HepG2 (cell line): ENCODE results near the gene PAX7. TPM values are rescaled to one million over a fixed set of nuclear protein-coding genes. Genes with fewer than 3 reads are reported as not detected.

Experiments used
- ATAC-seq: fragments of 200-7000 bp; cut with Tn5 transposase; 3 replicates; pipeline ENCODE4 v1.9.1; 2020; ENCODE audit warnings: mild to moderate bottlenecking, moderate library complexity
- BruUV-seq: library from RNA; stranded (reverse); fragments of 400-500 nt; replicated peaks from 2 replicates; lab custom pipeline; 2021; lab: Mats Ljungman, UMichigan
- CTCF ChIA-PET: fragments of 300-600 bp; formaldehyde crosslinking; extraction: SDS; loops from one replicate; lab custom pipeline; 2021; ENCODE audit warnings: low total read pairs, inconsistent platforms, low intra/inter-chr PET ratio; lab: Yijun Ruan, JAX
- POLR2A ChIA-PET: fragments of 350-600 bp; sonication (Branson Sonifier 250); formaldehyde crosslinking; loops from one replicate; lab custom pipeline; 2020; ENCODE audit warnings: antibody characterized with exemption, inconsistent platforms; lab: Yijun Ruan, JAX
- DNase-seq: peaks from one replicate; pipeline ENCODE4 v3.0.0-alpha.2; 2015; ENCODE audit warnings: low spot score
- FAIRE-seq: peaks from 3 replicates; lab custom pipeline; 2011; peaks lifted over from hg19 to GRCh38; lab: Jason Lieb, UNC
- H2AFZ ChIP-seq: one replicate; pipeline ENCODE4 v1.6.1; 2011; ENCODE audit warnings: low read length, inconsistent platforms
- H3K27ac ChIP-seq: fragments of 300-600 bp; 3 replicates; pipeline ENCODE4 v1.8.0; 2011; ENCODE audit warnings: mixed run types, mild to moderate bottlenecking, mixed read lengths, low read length, inconsistent platforms; ENCODE audit not compliant: insufficient read depth; ENCODE audit errors: extremely low read length
- H3K27me3 ChIP-seq, 2 experiments: fragments of 200-600 bp in 1 of 2; 2 replicates in 1 of 2; 3 replicates in 1 of 2; pipeline versions ENCODE4 v1.6.0 to v1.8.0; 2011; ENCODE audit warnings: low read length in 2 of 2, mild to moderate bottlenecking in 2 of 2, moderate library complexity in 2 of 2, inconsistent platforms in 1 of 2; ENCODE audit not compliant: insufficient read depth in 2 of 2, control insufficient read depth in 1 of 2
- H3K36me3 ChIP-seq, 2 experiments: fragments of 200-600 bp in 1 of 2; replicated peaks in 1 of 2; 2 replicates in 1 of 2; 3 replicates in 1 of 2; pipeline versions ENCODE4 v1.5.1 to v1.8.0; 2011; ENCODE audit warnings: low read length in 2 of 2, inconsistent platforms in 1 of 2; ENCODE audit not compliant: insufficient read depth in 2 of 2, control insufficient read depth in 1 of 2
- H3K4me1 ChIP-seq: 2 replicates; pipeline ENCODE4 v1.5.1; 2012; ENCODE audit warnings: low read length, inconsistent platforms; ENCODE audit not compliant: insufficient read depth
- H3K4me2 ChIP-seq: 2 replicates; pipeline ENCODE4 v1.6.0; 2011; ENCODE audit warnings: low read depth, low read length, inconsistent platforms
- H3K4me3 ChIP-seq, 3 experiments: fragments of 200-600 bp in 1 of 3; sonication (generic), shearing (Covaris generic) in 1 of 3; replicated peaks in 1 of 3; 2 replicates each; pipeline ENCODE4 v1.5.1; 2011 to 2016; ENCODE audit warnings: low read length in 3 of 3, inconsistent platforms in 2 of 3, low read depth in 2 of 3, mild to moderate bottlenecking in 2 of 3, control low read depth in 1 of 3, mixed read lengths in 1 of 3; ENCODE audit not compliant: insufficient read depth in 1 of 3
- H3K79me2 ChIP-seq: one replicate; pipeline ENCODE4 v1.6.1; 2011; ENCODE audit warnings: low read length, inconsistent platforms; ENCODE audit not compliant: insufficient read depth
- H3K9ac ChIP-seq: 2 replicates; pipeline ENCODE4 v1.6.0; 2011; ENCODE audit warnings: mild to moderate bottlenecking, low read depth, low read length, inconsistent platforms; ENCODE audit not compliant: insufficient read depth
- H3K9me3 ChIP-seq: 2 replicates; pipeline ENCODE4 v1.5.1; 2012; ENCODE audit warnings: mild to moderate bottlenecking, low read length
- H4K20me1 ChIP-seq: 2 replicates; pipeline ENCODE4 v1.6.0; 2011; ENCODE audit warnings: inconsistent platforms, mild to moderate bottlenecking, low read length, moderate library complexity; ENCODE audit not compliant: insufficient read depth
- ATF7-NPFF ChIP-seq: sonication (generic); formaldehyde crosslinking; IDR thresholded peaks from 2 replicates; pipeline ENCODE4 v1.8.1; 2023; ENCODE audit warnings: mild to moderate bottlenecking, low read depth, missing genetic modification reagents, moderate library complexity
- GLMP ChIP-seq: sonication (generic); formaldehyde crosslinking; IDR thresholded peaks from 2 replicates; pipeline ENCODE4 v1.9.0; 2021; ENCODE audit warnings: missing genetic modification reagents, mild to moderate bottlenecking, borderline replicate concordance
- NR2F1 ChIP-seq, 2 experiments: fragments of 450-650 bp in 1 of 2; formaldehyde crosslinking in 1 of 2; IDR thresholded peaks; 2 replicates each; pipeline versions ENCODE4 v1.5.0 to v1.6.1; 2016 to 2020; ENCODE audit warnings: mild to moderate bottlenecking in 1 of 2, missing compliant biosample characterization in 1 of 2, missing genetic modification reagents in 1 of 2, moderate library complexity in 1 of 2
- PAWR ChIP-seq: sonication (generic); formaldehyde crosslinking; IDR thresholded peaks from 2 replicates; pipeline ENCODE4 v1.4.0; 2020; ENCODE audit warnings: missing genetic modification reagents, mild to moderate bottlenecking, borderline replicate concordance
- SIX1 ChIP-seq: sonication (generic); formaldehyde crosslinking; IDR thresholded peaks from 2 replicates; pipeline ENCODE4 v1.4.0; 2020; ENCODE audit warnings: missing genetic modification reagents, borderline replicate concordance
- ZNF34 ChIP-seq: sonication (generic); formaldehyde crosslinking; IDR thresholded peaks from 2 replicates; pipeline ENCODE4 v1.4.0; 2020; ENCODE audit warnings: mild to moderate bottlenecking, missing genetic modification reagents, borderline replicate concordance
- ZNF414 ChIP-seq: sonication (generic); formaldehyde crosslinking; IDR thresholded peaks from 2 replicates; pipeline ENCODE4 v1.5.0; 2020; ENCODE audit warnings: missing genetic modification reagents
- ZNF589 ChIP-seq: sonication (generic); formaldehyde crosslinking; conservative IDR thresholded peaks from 2 replicates; pipeline ENCODE4 v1.8.0; 2022; ENCODE audit warnings: mild to moderate bottlenecking, moderate library complexity, missing genetic modification reagents
- WGBS: methylation state at CpG from one replicate; pipeline ENCODE4 v1.1.6; 2017; ENCODE audit warnings: low lambda C conversion rate; 5-methylcytosine and 5-hydroxymethylcytosine counted together
- in situ Hi-C: cut with HindIII; loops from 2 replicates; pipeline ENCODE4 v1.10.0; 2017; ENCODE audit warnings: low pct_unique_long_range_greater_than_20kb; ENCODE audit not compliant: extremely low pct_ligation_motif_present
- intact Hi-C: fragments of 100-400 bp; cut with micrococcal nuclease; formaldehyde crosslinking; loops from one replicate; pipeline ENCODE4 v1.10.0; 2022; ENCODE audit not compliant: unreplicated experiment
- polyA plus RNA-seq, 8 experiments: library from polyadenylated mRNA; depleted of rRNA in 3 of 8; stranded (reverse) in 7 of 8; unstranded in 1 of 8; fragments of >200 nt; fragmentation: Illumina TruSeq in 4 of 8; extraction: Trizol in 4 of 8; gene quantifications; 2 replicates each; pipeline versions ENCODE4 v1.2.1 to v1.2.3, GENCODE V29; 2011 to 2016; ENCODE audit warnings: low read depth in 4 of 8, missing spikeins in 1 of 8, mixed read lengths in 1 of 8; ENCODE audit not compliant: insufficient read depth in 1 of 8
- total RNA-seq, 5 experiments: library from RNA; depleted of rRNA; stranded (reverse); fragments of >200 nt; fragmentation: Illumina TruSeq; extraction: Trizol; gene quantifications; 2 replicates each; pipeline ENCODE4 v1.2.3, GENCODE V29; 2016; ENCODE audit warnings: low read depth in 1 of 5
- TF ChIP-seq, protein P1 (sequence below), 2 experiments: fragments of 450-650 bp in 1 of 2; sonication (generic) in 1 of 2; formaldehyde crosslinking; IDR thresholded peaks; 2 replicates each; pipeline versions ENCODE4 v1.5.0 to v1.8.0; 2020 to 2022; ENCODE audit warnings: mild to moderate bottlenecking in 1 of 2, missing genetic modification reagents in 1 of 2
- TF ChIP-seq, protein P2 (sequence below): sonication (generic); formaldehyde crosslinking; IDR thresholded peaks from 2 replicates; pipeline ENCODE4; 2020; ENCODE audit warnings: missing genetic modification reagents, mild to moderate bottlenecking, borderline replicate concordance

The PAX7 gene
- total and polyA plus RNA-seq, 2 of the 13 experiments (the other 11 are each of a cell fraction or from before 2014, with no cell fraction given): not detected

GRCh38 chr1:18794051-18794450, 163.4 kb downstream of the PAX7 start:
- H3K9me3 ChIP-seq: no peaks in the 10 kb centered on the region
- in situ Hi-C loops: no loop called here
- 18% methylated on average over 10 of the region's 10 CpGs for WGBS
- FAIRE-seq: no peak
- H3K4me1 ChIP-seq: peaks cover 20% of the 10 kb centered on the region
- peaks cover 2 to 44% of the 10 kb centered on the region in 2 experiments; a peak in 3 of 5 replicates for H3K27me3 ChIP-seq
- H2AFZ ChIP-seq: no peak overlapping the region
- no TSS peak for BruUV-seq
- H3K4me3 ChIP-seq: no peak overlapping the region
- ChIA-PET POLR2A (no interaction called here), CTCF (no interaction called here)
- no peak overlapping the region for H3K9ac ChIP-seq
- ATAC-seq: peak; percentile 65
- intact Hi-C loops: no loop called here
- H3K27ac ChIP-seq: no peak overlapping the region
- no peaks in the 10 kb centered on the region for H3K79me2 ChIP-seq
- H3K4me2 ChIP-seq: no peak overlapping the region
- H3K36me3 ChIP-seq: no peaks in the 10 kb centered on the region
- H4K20me1 ChIP-seq: no peaks in the 10 kb centered on the region; the same call in 1 of the 2 replicates
- DNase-seq: peak; percentile 53
- TF ChIP-seq, protein P1, sequence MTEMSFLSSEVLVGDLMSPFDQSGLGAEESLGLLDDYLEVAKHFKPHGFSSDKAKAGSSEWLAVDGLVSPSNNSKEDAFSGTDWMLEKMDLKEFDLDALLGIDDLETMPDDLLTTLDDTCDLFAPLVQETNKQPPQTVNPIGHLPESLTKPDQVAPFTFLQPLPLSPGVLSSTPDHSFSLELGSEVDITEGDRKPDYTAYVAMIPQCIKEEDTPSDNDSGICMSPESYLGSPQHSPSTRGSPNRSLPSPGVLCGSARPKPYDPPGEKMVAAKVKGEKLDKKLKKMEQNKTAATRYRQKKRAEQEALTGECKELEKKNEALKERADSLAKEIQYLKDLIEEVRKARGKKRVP (CRISPR knock-in tag; IDR thresholded peaks at IDR 0.05): no peak
- no peak for TF ChIP-seq ZNF34 (CRISPR knock-in tag)
- no peak for TF ChIP-seq ZNF589
- no peak for TF ChIP-seq ATF7-NPFF
- TF ChIP-seq PAWR (CRISPR knock-in tag): no peak
- no peak for TF ChIP-seq ZNF414
- TF ChIP-seq GLMP (CRISPR knock-in tag): no peak
- no peak for TF ChIP-seq NR2F1 (CRISPR knock-in tag; IDR thresholded peaks at IDR 0.05)
- TF ChIP-seq, protein P2, sequence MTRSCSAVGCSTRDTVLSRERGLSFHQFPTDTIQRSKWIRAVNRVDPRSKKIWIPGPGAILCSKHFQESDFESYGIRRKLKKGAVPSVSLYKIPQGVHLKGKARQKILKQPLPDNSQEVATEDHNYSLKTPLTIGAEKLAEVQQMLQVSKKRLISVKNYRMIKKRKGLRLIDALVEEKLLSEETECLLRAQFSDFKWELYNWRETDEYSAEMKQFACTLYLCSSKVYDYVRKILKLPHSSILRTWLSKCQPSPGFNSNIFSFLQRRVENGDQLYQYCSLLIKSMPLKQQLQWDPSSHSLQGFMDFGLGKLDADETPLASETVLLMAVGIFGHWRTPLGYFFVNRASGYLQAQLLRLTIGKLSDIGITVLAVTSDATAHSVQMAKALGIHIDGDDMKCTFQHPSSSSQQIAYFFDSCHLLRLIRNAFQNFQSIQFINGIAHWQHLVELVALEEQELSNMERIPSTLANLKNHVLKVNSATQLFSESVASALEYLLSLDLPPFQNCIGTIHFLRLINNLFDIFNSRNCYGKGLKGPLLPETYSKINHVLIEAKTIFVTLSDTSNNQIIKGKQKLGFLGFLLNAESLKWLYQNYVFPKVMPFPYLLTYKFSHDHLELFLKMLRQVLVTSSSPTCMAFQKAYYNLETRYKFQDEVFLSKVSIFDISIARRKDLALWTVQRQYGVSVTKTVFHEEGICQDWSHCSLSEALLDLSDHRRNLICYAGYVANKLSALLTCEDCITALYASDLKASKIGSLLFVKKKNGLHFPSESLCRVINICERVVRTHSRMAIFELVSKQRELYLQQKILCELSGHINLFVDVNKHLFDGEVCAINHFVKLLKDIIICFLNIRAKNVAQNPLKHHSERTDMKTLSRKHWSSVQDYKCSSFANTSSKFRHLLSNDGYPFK (CRISPR knock-in tag): no peak
- TF ChIP-seq SIX1: no peak
